Measurements from ENCODE around the gene COX8A.
"Not testable (repeated sequence)": the region's sequence is repeated elsewhere in the genome, so short reads cannot be mapped to it uniquely, and the experiment has no call there.

The COX8A gene

GRCh38 chr11:63970902-63971301 is 3.5 kb upstream of the COX8A start:
- DNase-seq (ENCODE audit: low spot score) = no peak

DNA sequence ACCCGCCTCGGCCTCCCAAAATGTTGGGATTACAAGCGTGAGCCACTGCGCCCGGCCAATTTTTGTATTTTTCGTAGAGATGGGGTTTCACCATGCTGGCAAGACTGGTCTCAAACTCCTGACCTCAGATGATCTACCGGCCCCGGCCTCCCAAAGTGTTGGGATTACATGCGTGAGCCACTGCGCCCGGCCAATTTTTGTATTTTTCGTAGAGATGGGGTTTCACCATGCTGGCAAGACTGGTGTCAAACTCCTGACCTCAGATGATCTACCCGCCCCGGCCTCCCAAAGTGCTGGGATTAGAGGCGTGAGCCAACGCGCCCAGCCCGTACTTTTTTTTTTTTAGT is 535 bp upstream of the COX8A start:
- DNase-seq (ENCODE audit: low spot score) = not testable (repeated sequence)

- DNase-seq (ENCODE audit: low spot score) = no peak
Measured at GRCh38 chr11:63978551-63979239, 4.3 kb downstream of the COX8A start.

DNA sequence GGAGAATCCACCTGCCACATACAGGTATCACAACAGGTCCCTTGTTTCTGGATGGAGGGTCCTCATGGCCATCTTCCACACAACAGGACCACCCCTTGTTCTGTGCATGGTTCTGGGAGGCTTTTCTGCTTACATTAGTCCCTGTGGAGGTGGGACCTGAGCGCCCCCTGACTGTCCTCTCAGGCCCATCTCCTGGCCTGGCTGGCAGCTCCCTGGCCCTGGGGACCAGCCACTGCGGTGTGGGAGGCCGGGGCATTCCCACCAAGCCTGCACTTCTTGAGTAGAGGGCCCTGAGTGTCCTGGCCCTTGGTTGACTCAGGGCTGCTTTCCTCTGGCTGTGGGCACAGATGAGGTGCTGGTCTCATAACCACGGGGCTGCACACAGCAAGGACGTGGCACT is 5.0 kb downstream of the COX8A start:
- DNase-seq (ENCODE audit: low spot score) = no peak

DNA sequence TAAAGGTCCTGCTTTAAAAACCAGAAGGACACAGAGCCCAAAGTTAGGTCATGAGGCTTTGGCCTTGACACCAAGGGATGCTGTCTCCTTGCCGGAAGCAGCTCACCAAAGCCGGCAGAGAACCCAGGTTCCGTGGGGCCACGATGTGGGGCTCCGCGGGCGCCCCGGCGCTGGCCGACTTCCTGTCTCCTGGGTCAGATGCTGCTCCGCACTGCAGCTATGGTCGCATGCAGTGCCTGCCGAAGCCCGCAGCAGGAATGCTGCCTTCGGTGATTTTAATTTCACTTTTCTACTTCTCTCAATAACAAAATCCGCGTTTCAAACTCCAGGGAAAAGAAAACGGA is 11.4 kb downstream of the COX8A start:
- no peak for DNase-seq (ENCODE audit: low spot score)

GRCh38 chr11:63986156-63986931 is 11.9 kb downstream of the COX8A start, which contains the start of gene OTUB1:
Gene OTUB1, plus strand, starts transcription at chr11:63986438. Its CDS starts 19 bp downstream, at chr11:63986457.
- peak; percentile 93 for DNase-seq (ENCODE audit: low spot score)

DNA sequence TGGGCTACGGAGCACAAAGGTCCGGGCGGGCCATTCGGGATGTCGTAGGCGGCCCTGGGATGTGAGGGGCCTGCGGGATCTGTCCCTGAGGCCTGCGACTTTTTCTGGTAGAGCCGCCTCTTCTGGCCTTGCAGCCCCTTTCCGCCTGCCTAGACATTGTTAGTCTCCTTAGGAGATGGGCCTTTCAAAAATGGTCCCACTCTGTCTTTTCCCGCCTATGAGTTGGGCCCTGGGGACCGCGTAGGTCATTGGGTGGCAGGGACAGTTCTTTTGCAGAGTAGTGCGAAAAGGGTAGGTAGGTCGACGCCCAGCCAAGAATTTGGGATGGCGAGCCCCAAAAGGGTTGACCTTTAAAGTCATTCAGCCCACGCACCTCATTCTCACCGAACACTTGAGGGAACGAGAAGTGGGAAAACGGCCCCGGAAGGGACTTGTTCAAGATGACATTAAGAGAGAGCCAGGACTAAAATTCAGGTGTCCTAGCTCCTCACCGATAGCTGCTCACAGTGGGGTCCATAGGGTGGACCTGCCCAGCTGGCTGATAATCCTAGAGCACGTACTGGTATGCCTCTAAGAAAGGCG is 12.6 kb downstream of the COX8A start:
- no peak for DNase-seq (ENCODE audit: low spot score)

DNA sequence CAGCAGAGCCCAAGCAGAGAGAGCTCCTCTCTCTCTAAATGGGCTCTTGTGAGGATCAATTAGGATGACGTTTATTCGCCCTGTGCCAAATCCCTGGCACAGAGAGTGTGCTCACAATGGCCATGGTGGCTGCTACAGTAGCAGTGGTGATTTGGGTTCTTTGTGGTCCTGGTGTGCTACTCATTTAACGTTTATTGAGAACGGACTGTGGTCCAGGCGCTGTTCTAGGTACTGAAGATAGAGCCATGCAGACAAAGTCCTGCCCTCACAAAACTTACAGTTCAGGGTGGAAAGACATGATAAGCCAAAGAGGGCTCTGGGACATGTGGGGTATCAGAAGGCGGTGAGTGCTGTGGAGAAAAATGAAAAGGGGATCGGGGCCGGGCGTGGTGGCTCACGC is 17.1 kb downstream of the COX8A start:
- DNase-seq (ENCODE audit: low spot score) = no peak

DNA sequence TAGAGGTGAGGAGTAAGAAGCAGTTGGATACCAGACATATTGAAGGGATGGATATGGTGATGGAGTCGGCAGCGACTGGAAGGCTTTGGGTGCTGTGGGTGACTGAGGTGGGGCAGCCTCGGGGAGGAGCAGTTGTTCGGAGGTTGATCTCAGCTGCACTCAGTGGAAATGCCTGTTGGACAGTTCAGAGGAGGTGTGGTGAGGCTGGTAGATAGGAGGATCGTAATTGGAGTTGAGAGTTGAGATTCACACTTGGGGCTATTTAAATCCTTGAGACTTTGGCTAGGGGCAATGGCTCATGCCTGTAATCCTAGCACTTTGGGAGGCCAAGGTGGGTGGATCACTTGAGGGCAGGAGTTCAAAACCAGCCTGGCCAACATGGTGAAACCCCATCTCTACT is 18.7 kb downstream of the COX8A start:
- DNase-seq (ENCODE audit: low spot score) = no peak

DNA sequence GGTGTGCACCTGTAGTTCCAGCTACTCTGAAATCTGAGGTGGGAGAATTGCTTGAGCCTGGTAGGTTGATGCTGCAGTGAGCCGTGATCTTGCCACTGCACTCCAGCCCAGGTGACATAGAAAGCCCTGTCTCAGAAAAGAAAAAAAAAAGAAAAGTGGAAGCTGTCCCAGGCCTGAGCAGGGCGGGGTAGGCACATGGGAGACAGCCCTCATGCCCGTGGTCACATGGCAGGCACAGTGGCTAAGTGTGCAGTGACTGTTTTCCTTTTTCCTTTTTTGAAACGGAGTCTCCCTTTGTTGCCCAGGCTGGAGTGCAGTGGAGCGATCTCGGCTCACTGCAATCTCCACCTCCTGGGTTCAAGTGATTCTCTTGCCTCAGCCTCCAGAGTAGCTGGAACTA is 19.6 kb downstream of the COX8A start:
- DNase-seq (ENCODE audit: low spot score) = no peak

- DNase-seq (ENCODE audit: low spot score) = no peak
Measured at GRCh38 chr11:63996512-63996911, 22.1 kb downstream of the COX8A start.

DNA sequence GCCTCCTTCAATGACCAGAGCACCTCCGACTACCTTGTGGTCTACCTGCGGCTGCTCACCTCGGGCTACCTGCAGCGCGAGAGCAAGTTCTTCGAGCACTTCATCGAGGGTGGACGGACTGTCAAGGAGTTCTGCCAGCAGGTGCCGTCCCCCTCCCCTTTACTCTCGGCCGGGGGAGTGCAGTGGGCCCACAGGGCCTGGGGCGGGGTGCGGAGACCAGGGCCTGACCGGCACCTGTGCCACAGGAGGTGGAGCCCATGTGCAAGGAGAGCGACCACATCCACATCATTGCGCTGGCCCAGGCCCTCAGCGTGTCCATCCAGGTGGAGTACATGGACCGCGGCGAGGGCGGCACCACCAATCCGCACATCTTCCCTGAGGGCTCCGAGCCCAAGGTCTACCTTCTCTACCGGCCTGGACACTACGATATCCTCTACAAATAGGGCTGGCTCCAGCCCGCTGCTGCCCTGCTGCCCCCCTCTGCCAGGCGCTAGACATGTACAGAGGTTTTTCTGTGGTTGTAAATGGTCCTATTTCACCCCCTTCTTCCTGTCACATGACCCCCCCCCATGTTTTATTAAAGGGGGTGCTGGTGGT is 22.8 kb downstream of the COX8A start:
- no peak for DNase-seq (ENCODE audit: low spot score)

DNA sequence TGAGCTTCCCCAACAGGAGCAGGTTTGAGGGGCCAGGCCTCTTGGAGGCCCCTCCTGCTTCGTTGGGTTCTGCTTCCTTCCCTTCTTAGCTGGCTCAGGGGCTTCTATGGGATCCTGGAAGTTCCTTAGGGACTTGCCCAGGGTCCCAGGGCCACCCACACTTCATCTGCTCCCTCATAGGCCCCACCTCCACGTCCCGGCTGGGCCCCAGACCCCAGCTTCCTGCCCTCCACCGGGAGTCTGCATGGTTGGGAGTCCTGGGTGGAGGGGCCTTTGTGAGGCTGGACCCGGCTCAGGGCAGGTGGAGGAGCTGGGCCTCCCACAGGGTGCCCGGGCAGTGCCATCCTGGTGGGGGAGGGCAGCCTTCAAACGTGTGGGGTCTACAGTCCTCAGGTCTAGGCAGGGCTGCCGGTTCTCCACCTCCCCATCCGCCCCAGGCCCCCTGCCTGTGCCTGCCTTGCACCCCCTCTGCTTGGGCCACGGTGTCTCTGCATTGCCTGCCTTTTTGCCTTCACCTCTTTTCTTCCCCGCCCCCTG is 23.4 kb downstream of the COX8A start:
- no peak for DNase-seq (ENCODE audit: low spot score)

DNA sequence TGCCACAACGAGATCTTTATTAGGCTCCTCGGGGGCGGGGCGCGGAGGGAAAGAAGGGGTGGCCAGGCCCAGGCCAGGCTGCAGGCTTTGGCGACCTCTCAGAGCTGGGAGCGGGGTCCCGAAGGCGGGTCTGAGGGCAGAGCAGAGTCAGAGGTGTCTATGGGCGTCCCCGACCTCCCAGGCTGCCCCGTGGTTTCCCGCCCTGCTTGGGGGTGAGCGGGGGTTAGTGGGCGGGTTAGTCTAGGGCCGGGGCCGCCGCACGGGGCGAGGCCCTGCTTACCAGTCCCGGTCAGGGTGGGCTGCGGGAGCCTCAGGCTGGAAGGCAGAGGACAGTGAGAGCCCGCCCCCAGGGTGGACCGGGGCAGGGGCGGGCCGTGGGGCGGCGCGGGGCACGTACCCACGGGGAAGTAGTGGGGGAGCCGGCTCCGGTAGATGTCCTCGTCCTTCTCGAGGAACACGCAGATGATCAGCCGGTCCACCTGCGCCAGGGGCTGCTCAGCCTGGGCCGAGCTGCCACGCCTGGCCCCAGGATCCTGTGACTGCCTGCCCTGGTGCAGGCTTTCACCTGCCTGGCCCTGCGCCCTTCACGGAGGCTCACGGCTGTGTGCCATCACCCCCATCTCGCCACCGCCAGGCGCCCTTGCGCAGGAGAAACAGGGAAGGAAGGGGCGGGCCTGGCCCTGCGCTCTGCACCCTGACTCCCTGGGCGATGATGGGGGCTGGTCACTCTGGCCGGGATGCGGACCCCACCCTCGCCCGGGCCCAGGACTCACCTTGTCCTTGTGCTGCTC is 24.3 kb downstream of the COX8A start:
- no peak for DNase-seq (ENCODE audit: low spot score)

GRCh38 chr11:63999349-64000025 is 25.1 kb downstream of the COX8A start:
- DNase-seq (ENCODE audit: low spot score) = no peak

DNA sequence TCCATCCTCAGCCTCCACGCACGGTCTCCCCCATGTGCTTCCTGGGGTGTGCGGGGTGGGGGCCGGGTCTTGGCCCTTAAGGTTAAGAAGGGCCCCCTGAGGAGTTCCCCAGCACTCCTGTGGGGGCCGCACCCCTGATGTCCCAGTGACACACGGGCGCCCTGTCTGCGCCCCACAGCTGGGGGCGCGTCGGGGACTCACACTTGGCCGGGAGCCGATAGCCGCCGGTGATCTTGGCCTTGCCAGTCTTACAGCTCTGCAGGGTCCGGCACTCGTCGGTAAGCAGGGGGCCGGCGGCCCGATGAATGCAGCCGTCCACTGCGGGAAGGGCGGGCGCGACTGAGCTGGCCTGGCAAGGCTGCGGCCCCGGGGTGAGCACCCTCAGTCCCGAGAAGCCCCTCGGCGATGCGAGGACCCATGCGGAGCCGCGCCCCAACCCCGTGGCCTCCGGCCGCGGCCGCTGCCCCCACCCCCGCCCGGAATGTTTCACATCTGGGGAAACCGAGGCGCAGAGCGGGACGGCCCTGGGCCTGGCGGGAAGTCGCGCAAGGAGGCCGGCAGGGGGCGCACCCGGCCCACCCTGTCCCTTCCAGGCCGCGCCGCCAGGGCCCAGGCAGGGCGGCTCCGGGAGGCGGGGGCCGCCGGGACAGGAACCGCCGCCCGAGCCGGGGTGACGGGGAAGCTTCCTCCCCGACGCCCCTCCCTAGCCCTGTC is 25.8 kb downstream of the COX8A start:
- no peak for DNase-seq (ENCODE audit: low spot score)

DNA sequence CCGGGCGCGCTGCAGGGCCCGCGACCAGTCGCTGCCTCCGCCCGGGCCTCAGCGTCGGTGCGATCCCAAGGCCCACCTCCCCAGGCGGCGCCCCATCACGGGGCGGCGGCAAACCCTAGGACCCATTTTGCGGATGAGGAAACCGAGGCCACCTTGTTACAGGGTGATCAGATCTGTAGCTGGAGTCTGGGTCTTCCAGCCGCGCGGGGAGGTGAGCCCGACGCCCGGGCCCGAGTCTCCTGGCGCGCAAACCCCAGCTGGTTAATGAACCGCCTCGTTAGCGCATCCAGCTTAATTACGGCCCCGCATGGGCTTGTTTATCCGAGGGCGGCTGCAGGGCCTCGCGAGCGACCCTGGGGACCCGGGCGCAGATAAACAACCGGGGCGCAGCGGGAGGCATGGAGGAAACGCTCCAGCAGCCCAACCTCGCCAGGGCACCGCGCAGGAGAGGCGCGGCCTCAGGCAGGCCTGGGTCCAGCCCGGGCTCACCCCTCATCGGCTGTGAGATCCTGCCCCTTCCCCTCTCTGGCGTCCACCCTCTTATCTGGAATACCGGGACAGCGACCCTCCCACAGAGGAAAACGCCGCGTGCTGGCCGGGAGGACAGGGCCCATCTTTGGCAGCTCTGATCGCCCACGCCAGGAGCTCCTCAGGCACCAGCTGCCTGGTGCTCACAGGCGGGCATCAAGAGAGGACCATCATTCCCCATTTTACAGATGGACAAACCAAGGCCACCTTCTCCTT is 26.5 kb downstream of the COX8A start:
- no peak for DNase-seq (ENCODE audit: low spot score)

GRCh38 chr11:64001484-64002420 is 27.3 kb downstream of the COX8A start:
- DNase-seq (ENCODE audit: low spot score) = no peak
